Stimulated activated naive CD8-positive, alpha-beta T cell treated with anti-CD3 and anti-CD28 coated beads, Interleukin-15, Interleukin-2, amounts not matched to agents 100 ng/mL and 50 ng/mL, for 24 hours (primary cell): ENCODE data around the gene PC.
A peak's percentile ranks its signal among the peaks of the same experiment; 100 is the strongest.

Source experiments
- H3K27ac Mint-ChIP-seq: one replicate; pipeline ENCODE4 v1.8.0; 2021; ENCODE audit warnings: mild to moderate bottlenecking, mixed read lengths
- H3K27me3 Mint-ChIP-seq: one replicate; pipeline ENCODE4 v1.8.0; 2021; ENCODE audit warnings: mixed read lengths
- H3K36me3 Mint-ChIP-seq: one replicate; pipeline ENCODE4 v1.8.0; 2021; ENCODE audit warnings: low read depth, mixed read lengths
- H3K4me1 Mint-ChIP-seq: one replicate; pipeline ENCODE4 v1.8.0; 2021; ENCODE audit warnings: low read depth, mixed read lengths
- H3K4me3 Mint-ChIP-seq: one replicate; pipeline ENCODE4 v1.8.0; 2021; ENCODE audit warnings: mild to moderate bottlenecking, mixed read lengths
- H3K9me3 Mint-ChIP-seq: one replicate; pipeline ENCODE4 v1.8.0; 2021; ENCODE audit warnings: mixed read lengths

Gene PC

GRCh38 chr11:66951135-66951534, 7.0 kb downstream of the PC start:
- Mint-ChIP-seq H3K36me3 (no peaks in the 10 kb centered on the region), H3K27me3 (no peaks in the 10 kb centered on the region), H3K9me3 (no peaks in the 10 kb centered on the region), H3K27ac (no peak overlapping the region), H3K4me1 (peaks cover 3% of the 10 kb centered on the region), H3K4me3 (no peak overlapping the region)

- H3K27ac Mint-ChIP-seq, result peak overlapping the region; percentile 66
- no peaks in the 10 kb centered on the region for H3K9me3 Mint-ChIP-seq
- no peaks in the 10 kb centered on the region for H3K36me3 Mint-ChIP-seq
- no peaks in the 10 kb centered on the region for H3K27me3 Mint-ChIP-seq
- H3K4me3 Mint-ChIP-seq, result no peak overlapping the region
- H3K4me1 Mint-ChIP-seq, result peaks cover 3% of the 10 kb centered on the region
Measured at GRCh38 chr11:66950112-66950535, 8.1 kb downstream of the PC start.

- H3K27ac Mint-ChIP-seq, result no peak overlapping the region
- no peak overlapping the region for H3K4me3 Mint-ChIP-seq
- H3K9me3 Mint-ChIP-seq, result no peaks in the 10 kb centered on the region
- H3K36me3 Mint-ChIP-seq, result no peaks in the 10 kb centered on the region
- no peaks in the 10 kb centered on the region for H3K4me1 Mint-ChIP-seq
- H3K27me3 Mint-ChIP-seq, result no peaks in the 10 kb centered on the region
Measured at GRCh38 chr11:66938582-66939135, 19.5 kb downstream of the PC start.

GRCh38 chr11:66937193-66937733, 20.9 kb downstream of the PC start:
- H3K27ac Mint-ChIP-seq, result no peak overlapping the region
- no peaks in the 10 kb centered on the region for H3K27me3 Mint-ChIP-seq
- H3K36me3 Mint-ChIP-seq, result no peaks in the 10 kb centered on the region
- no peaks in the 10 kb centered on the region for H3K4me1 Mint-ChIP-seq
- no peak overlapping the region for H3K4me3 Mint-ChIP-seq
- no peaks in the 10 kb centered on the region for H3K9me3 Mint-ChIP-seq

- no peaks in the 10 kb centered on the region for H3K9me3 Mint-ChIP-seq
- no peaks in the 10 kb centered on the region for H3K36me3 Mint-ChIP-seq
- no peak overlapping the region for H3K4me3 Mint-ChIP-seq
- no peaks in the 10 kb centered on the region for H3K27me3 Mint-ChIP-seq
- no peak overlapping the region for H3K27ac Mint-ChIP-seq
- no peaks in the 10 kb centered on the region for H3K4me1 Mint-ChIP-seq
Measured at GRCh38 chr11:66936311-66936711, 21.9 kb downstream of the PC start.

- no peak overlapping the region for H3K4me3 Mint-ChIP-seq
- H3K27ac Mint-ChIP-seq, result no peak overlapping the region
- no peaks in the 10 kb centered on the region for H3K27me3 Mint-ChIP-seq
- no peaks in the 10 kb centered on the region for H3K36me3 Mint-ChIP-seq
- H3K9me3 Mint-ChIP-seq, result no peaks in the 10 kb centered on the region
- H3K4me1 Mint-ChIP-seq, result no peaks in the 10 kb centered on the region
Measured at GRCh38 chr11:66934950-66935779, 23.0 kb downstream of the PC start.

GRCh38 chr11:66933531-66933930, 24.7 kb downstream of the PC start:
- Mint-ChIP-seq H3K9me3 (no peaks in the 10 kb centered on the region), H3K36me3 (no peaks in the 10 kb centered on the region), H3K27ac (no peak overlapping the region), H3K27me3 (no peaks in the 10 kb centered on the region), H3K4me3 (no peak overlapping the region), H3K4me1 (no peaks in the 10 kb centered on the region)

GRCh38 chr11:66932543-66932942, 25.6 kb downstream of the PC start:
- Mint-ChIP-seq H3K4me1 (no peaks in the 10 kb centered on the region), H3K9me3 (no peaks in the 10 kb centered on the region), H3K36me3 (no peaks in the 10 kb centered on the region), H3K4me3 (no peak overlapping the region), H3K27ac (no peak overlapping the region), H3K27me3 (no peaks in the 10 kb centered on the region)

- H3K36me3 Mint-ChIP-seq, result no peaks in the 10 kb centered on the region
- no peak overlapping the region for H3K4me3 Mint-ChIP-seq
- no peak overlapping the region for H3K27ac Mint-ChIP-seq
- H3K4me1 Mint-ChIP-seq, result no peaks in the 10 kb centered on the region
- H3K9me3 Mint-ChIP-seq, result no peaks in the 10 kb centered on the region
- no peaks in the 10 kb centered on the region for H3K27me3 Mint-ChIP-seq
Measured at GRCh38 chr11:66929753-66930152, 28.4 kb downstream of the PC start.

GRCh38 chr11:66924272-66924671, 33.9 kb downstream of the PC start:
- no peaks in the 10 kb centered on the region for H3K27me3 Mint-ChIP-seq
- no peak overlapping the region for H3K27ac Mint-ChIP-seq
- H3K4me1 Mint-ChIP-seq, result no peaks in the 10 kb centered on the region
- no peaks in the 10 kb centered on the region for H3K9me3 Mint-ChIP-seq
- no peaks in the 10 kb centered on the region for H3K36me3 Mint-ChIP-seq
- H3K4me3 Mint-ChIP-seq, result no peak overlapping the region

- Mint-ChIP-seq H3K9me3 (no peaks in the 10 kb centered on the region), H3K27me3 (no peaks in the 10 kb centered on the region), H3K36me3 (no peaks in the 10 kb centered on the region), H3K27ac (no peak overlapping the region), H3K4me1 (no peaks in the 10 kb centered on the region), H3K4me3 (no peak overlapping the region)
Measured at GRCh38 chr11:66922551-66922950, 35.6 kb downstream of the PC start.

GRCh38 chr11:66920978-66921784, 37.0 kb downstream of the PC start:
- no peaks in the 10 kb centered on the region for H3K4me1 Mint-ChIP-seq
- H3K36me3 Mint-ChIP-seq, result no peaks in the 10 kb centered on the region
- H3K27me3 Mint-ChIP-seq, result no peaks in the 10 kb centered on the region
- no peak overlapping the region for H3K27ac Mint-ChIP-seq
- H3K9me3 Mint-ChIP-seq, result no peaks in the 10 kb centered on the region
- H3K4me3 Mint-ChIP-seq, result no peak overlapping the region

GRCh38 chr11:66919923-66920322, 38.3 kb downstream of the PC start:
- no peaks in the 10 kb centered on the region for H3K36me3 Mint-ChIP-seq
- no peaks in the 10 kb centered on the region for H3K4me1 Mint-ChIP-seq
- no peaks in the 10 kb centered on the region for H3K9me3 Mint-ChIP-seq
- no peaks in the 10 kb centered on the region for H3K27me3 Mint-ChIP-seq
- no peak overlapping the region for H3K4me3 Mint-ChIP-seq
- H3K27ac Mint-ChIP-seq, result no peak overlapping the region

GRCh38 chr11:66918741-66919140, 39.4 kb downstream of the PC start:
- H3K4me1 Mint-ChIP-seq, result no peaks in the 10 kb centered on the region
- no peaks in the 10 kb centered on the region for H3K36me3 Mint-ChIP-seq
- H3K4me3 Mint-ChIP-seq, result no peak overlapping the region
- no peaks in the 10 kb centered on the region for H3K27me3 Mint-ChIP-seq
- H3K9me3 Mint-ChIP-seq, result no peaks in the 10 kb centered on the region
- H3K27ac Mint-ChIP-seq, result no peak overlapping the region

- Mint-ChIP-seq H3K4me1 (no peaks in the 10 kb centered on the region), H3K9me3 (no peaks in the 10 kb centered on the region), H3K27ac (no peak overlapping the region), H3K4me3 (no peak overlapping the region), H3K36me3 (no peaks in the 10 kb centered on the region), H3K27me3 (no peaks in the 10 kb centered on the region)
Measured at GRCh38 chr11:66915866-66916265, 42.3 kb downstream of the PC start.
